Cerebellar nuclear complex (tissue), 1 donor: ENCODE data around the gene SYNGR3.
"Not testable (repeated sequence)": the region's sequence is repeated elsewhere in the genome, so short reads cannot be mapped to it uniquely, and the experiment has no call there.

ENCODE experiments used
- DNase-seq, 2 experiments: peaks; one replicate each; lab custom pipeline; 2025; lab: John Stamatoyannopoulos, UW

The SYNGR3 gene

GRCh38 chr16:2028620-2029220 is 39.0 kb downstream of the SYNGR3 start:
- DNase-seq: no peak

- no peak for DNase-seq
Observed at GRCh38 chr16:2029350-2029749, 39.6 kb downstream of the SYNGR3 start.

GRCh38 chr16:2030036-2030435 is 40.3 kb downstream of the SYNGR3 start:
- no peak for DNase-seq

- no peak for DNase-seq
Observed at GRCh38 chr16:2031081-2031577, 41.4 kb downstream of the SYNGR3 start.

GRCh38 chr16:2032285-2033056 is 42.7 kb downstream of the SYNGR3 start:
- no peak for DNase-seq

- DNase-seq: no peak
Observed at GRCh38 chr16:2033057-2033908, 43.5 kb downstream of the SYNGR3 start.

GRCh38 chr16:2033909-2034695 is 44.3 kb downstream of the SYNGR3 start:
- DNase-seq: not testable (repeated sequence)

GRCh38 chr16:2034696-2035430 is 45.1 kb downstream of the SYNGR3 start:
- DNase-seq: no peak

GRCh38 chr16:2035431-2036199 is 45.8 kb downstream of the SYNGR3 start:
- DNase-seq: no peak

GRCh38 chr16:2036200-2036966 is 46.6 kb downstream of the SYNGR3 start:
- no peak for DNase-seq

GRCh38 chr16:2037115-2037514 is 47.3 kb downstream of the SYNGR3 start:
- no peak for DNase-seq

- DNase-seq: no peak
Observed at GRCh38 chr16:2037647-2038381, 48.0 kb downstream of the SYNGR3 start.

- DNase-seq: no peak
Observed at GRCh38 chr16:2038382-2039231, 48.8 kb downstream of the SYNGR3 start.

GRCh38 chr16:2039274-2040031 is 49.7 kb downstream of the SYNGR3 start:
- no peak for DNase-seq

GRCh38 chr16:2040041-2040786 is 50.4 kb downstream of the SYNGR3 start:
- DNase-seq: no peak

GRCh38 chr16:2040787-2041522 is 51.2 kb downstream of the SYNGR3 start:
- peak in 1 of 2 experiments; percentile 15 for DNase-seq
